HepG2 (cell line): ENCODE data around the gene CADM1. TPM values are rescaled to one million over a fixed set of nuclear protein-coding genes. Genes with fewer than 3 reads are reported as not detected.

Source experiments
- AGO1 ChIP-seq: fragments of 200-400 bp; formaldehyde crosslinking; IDR thresholded peaks from 2 replicates; pipeline ENCODE4 v1.6.1; 2017; ENCODE audit warnings: mild to moderate bottlenecking, low read depth, low read length, moderate library complexity; ENCODE audit not compliant: poor library complexity, severe bottlenecking
- ESRRA ChIP-seq: sonication (generic); formaldehyde crosslinking; IDR thresholded peaks from 2 replicates; pipeline ENCODE4 v1.5.1; 2020; ENCODE audit warnings: mild to moderate bottlenecking, low read depth, missing genetic modification reagents
- FOXK2 ChIP-seq: fragments of 450-650 bp; IDR thresholded peaks from 2 replicates; pipeline ENCODE4 v1.6.1; 2016
- NFKBIZ ChIP-seq: IDR thresholded peaks from 2 replicates; pipeline ENCODE4 v1.6.1; 2018; ENCODE audit warnings: missing genetic modification reagents, missing compliant biosample characterization
- NONO ChIP-seq, 2 experiments: fragments of 450-650 bp in 1 of 2; sonication (generic) in 1 of 2; formaldehyde crosslinking in 1 of 2; IDR thresholded peaks in 1 of 2; conservative IDR thresholded peaks in 1 of 2; 2 replicates each; pipeline versions ENCODE4 v1.6.1 to v1.8.0; 2017 to 2022; ENCODE audit warnings: mild to moderate bottlenecking in 1 of 2, missing genetic modification reagents in 1 of 2, moderate library complexity in 1 of 2
- REL ChIP-seq: sonication (generic); formaldehyde crosslinking; conservative IDR thresholded peaks from 2 replicates; pipeline ENCODE4 v1.8.0; 2022; ENCODE audit warnings: mild to moderate bottlenecking, missing genetic modification reagents, moderate library complexity
- SIX4 ChIP-seq: sonication (generic); formaldehyde crosslinking; IDR thresholded peaks from 2 replicates; pipeline ENCODE4 v1.4.0; 2020; ENCODE audit warnings: missing genetic modification reagents
- SPEN ChIP-seq: sonication (generic); formaldehyde crosslinking; IDR thresholded peaks from 2 replicates; pipeline ENCODE4 v1.5.1; 2020; ENCODE audit warnings: low read depth, mild to moderate bottlenecking, missing genetic modification reagents
- ZBTB42 ChIP-seq: sonication (generic); formaldehyde crosslinking; IDR thresholded peaks from 2 replicates; pipeline ENCODE4 v1.5.0; 2020; ENCODE audit warnings: mild to moderate bottlenecking, missing genetic modification reagents
- ZBTB7B ChIP-seq: sonication (generic); formaldehyde crosslinking; IDR thresholded peaks from 2 replicates; pipeline ENCODE4 v1.4.0; 2020; ENCODE audit warnings: missing genetic modification reagents
- ZNF224 ChIP-seq: sonication (generic); formaldehyde crosslinking; IDR thresholded peaks from 2 replicates; pipeline ENCODE4 v1.5.0; 2020; ENCODE audit warnings: mild to moderate bottlenecking, missing genetic modification reagents
- ZNF235 ChIP-seq: sonication (generic); formaldehyde crosslinking; IDR thresholded peaks from 2 replicates; pipeline ENCODE4 v1.8.1; 2023; ENCODE audit warnings: mild to moderate bottlenecking, missing genetic modification reagents, borderline replicate concordance
- ZNF253 ChIP-seq: sonication (generic); formaldehyde crosslinking; IDR thresholded peaks from 2 replicates; pipeline ENCODE4 v1.8.0; 2022; ENCODE audit warnings: mild to moderate bottlenecking, missing genetic modification reagents, borderline replicate concordance
- ZNF615 ChIP-seq: sonication (generic); formaldehyde crosslinking; IDR thresholded peaks from 2 replicates; pipeline ENCODE4 v1.5.0; 2020; ENCODE audit warnings: mild to moderate bottlenecking, missing genetic modification reagents, borderline replicate concordance
- ZNF616 ChIP-seq: sonication (generic); formaldehyde crosslinking; IDR thresholded peaks from 2 replicates; pipeline ENCODE4 v1.5.0; 2020; ENCODE audit warnings: low read depth, mild to moderate bottlenecking, missing genetic modification reagents
- ZNF773 ChIP-seq: sonication (generic); formaldehyde crosslinking; IDR thresholded peaks from 2 replicates; pipeline ENCODE4 v1.4.0; 2020; ENCODE audit warnings: missing genetic modification reagents, borderline replicate concordance
- ZNF792 ChIP-seq: IDR thresholded peaks from 2 replicates; pipeline ENCODE4 v1.6.1; 2016
- polyA plus RNA-seq, 8 experiments: library from polyadenylated mRNA; depleted of rRNA in 3 of 8; stranded (reverse) in 7 of 8; unstranded in 1 of 8; fragments of >200 nt; fragmentation: Illumina TruSeq in 4 of 8; extraction: Trizol in 4 of 8; gene quantifications; 2 replicates each; pipeline versions ENCODE4 v1.2.1 to v1.2.3, GENCODE V29; 2011 to 2016; ENCODE audit warnings: low read depth in 4 of 8, missing spikeins in 1 of 8, mixed read lengths in 1 of 8; ENCODE audit not compliant: insufficient read depth in 1 of 8
- total RNA-seq, 5 experiments: library from RNA; depleted of rRNA; stranded (reverse); fragments of >200 nt; fragmentation: Illumina TruSeq; extraction: Trizol; gene quantifications; 2 replicates each; pipeline ENCODE4 v1.2.3, GENCODE V29; 2016; ENCODE audit warnings: low read depth in 1 of 5
- TF ChIP-seq, protein P1 (sequence below): sonication (generic); formaldehyde crosslinking; IDR thresholded peaks from 2 replicates; pipeline ENCODE4 v1.8.1; 2023; ENCODE audit warnings: mild to moderate bottlenecking, missing genetic modification reagents
- TF ChIP-seq, protein P2 (sequence below): sonication (generic); formaldehyde crosslinking; IDR thresholded peaks from 2 replicates; pipeline ENCODE4 v1.4.0; 2020; ENCODE audit warnings: missing genetic modification reagents, borderline replicate concordance

Gene CADM1
- total and polyA plus RNA-seq, 2 of the 13 experiments (the other 11 are each of a cell fraction or from before 2014, with no cell fraction given) = 71.3 to 122 TPM

DNA sequence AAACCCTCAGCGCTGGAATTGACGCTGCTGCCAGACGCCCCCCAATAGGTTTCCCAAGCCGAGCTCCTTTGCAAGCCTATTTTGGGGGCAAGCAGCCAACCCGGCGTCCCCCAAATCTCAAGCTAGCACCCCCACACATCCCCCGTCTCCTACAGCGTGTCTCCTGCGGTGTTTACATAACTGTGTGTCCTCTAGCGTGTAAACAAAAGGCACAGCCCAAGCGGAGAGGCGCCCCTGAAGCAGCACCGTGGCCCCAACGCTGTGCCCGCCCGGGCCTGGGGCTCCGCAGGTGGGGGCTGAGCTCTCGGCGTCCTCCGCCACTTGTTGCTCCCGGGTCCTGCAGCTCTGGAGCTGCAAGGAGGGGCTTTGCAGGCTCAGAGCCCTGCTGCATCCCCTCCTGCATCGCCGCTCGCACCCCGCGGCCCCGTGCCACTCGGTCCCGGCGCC lies 1.6 kb downstream of the CADM1 start (continued):
- no peak for TF ChIP-seq ESRRA (CRISPR knock-in tag)
- 0 out of 2 replicates have a peak, but pooled peaks have one; percentile 3 for TF ChIP-seq ZNF773 (CRISPR knock-in tag)
- TF ChIP-seq, protein P1, sequence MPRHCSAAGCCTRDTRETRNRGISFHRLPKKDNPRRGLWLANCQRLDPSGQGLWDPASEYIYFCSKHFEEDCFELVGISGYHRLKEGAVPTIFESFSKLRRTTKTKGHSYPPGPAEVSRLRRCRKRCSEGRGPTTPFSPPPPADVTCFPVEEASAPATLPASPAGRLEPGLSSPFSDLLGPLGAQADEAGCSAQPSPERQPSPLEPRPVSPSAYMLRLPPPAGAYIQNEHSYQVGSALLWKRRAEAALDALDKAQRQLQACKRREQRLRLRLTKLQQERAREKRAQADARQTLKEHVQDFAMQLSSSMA = no peak
- TF ChIP-seq ZNF235 (CRISPR knock-in tag) = no peak
- TF ChIP-seq ZBTB42 = peak; percentile 46; the same call in 1 of the 2 replicates
- peak; percentile 56; the same call in 1 of the 2 replicates for TF ChIP-seq ZNF224 (CRISPR knock-in tag)
- TF ChIP-seq ZNF792 (CRISPR knock-in tag) = 0 out of 2 replicates have a peak, but pooled peaks have one; percentile 22
- TF ChIP-seq FOXK2 = no peak
- no peak for TF ChIP-seq SIX4 (CRISPR knock-in tag)
- TF ChIP-seq REL = 0 out of 2 replicates have a peak, but pooled peaks have one; percentile 55
- peak; percentile 49; the same call in 1 of the 2 replicates for TF ChIP-seq ZNF253 (CRISPR knock-in tag)
- TF ChIP-seq AGO1 = no peak
- TF ChIP-seq, protein P2, sequence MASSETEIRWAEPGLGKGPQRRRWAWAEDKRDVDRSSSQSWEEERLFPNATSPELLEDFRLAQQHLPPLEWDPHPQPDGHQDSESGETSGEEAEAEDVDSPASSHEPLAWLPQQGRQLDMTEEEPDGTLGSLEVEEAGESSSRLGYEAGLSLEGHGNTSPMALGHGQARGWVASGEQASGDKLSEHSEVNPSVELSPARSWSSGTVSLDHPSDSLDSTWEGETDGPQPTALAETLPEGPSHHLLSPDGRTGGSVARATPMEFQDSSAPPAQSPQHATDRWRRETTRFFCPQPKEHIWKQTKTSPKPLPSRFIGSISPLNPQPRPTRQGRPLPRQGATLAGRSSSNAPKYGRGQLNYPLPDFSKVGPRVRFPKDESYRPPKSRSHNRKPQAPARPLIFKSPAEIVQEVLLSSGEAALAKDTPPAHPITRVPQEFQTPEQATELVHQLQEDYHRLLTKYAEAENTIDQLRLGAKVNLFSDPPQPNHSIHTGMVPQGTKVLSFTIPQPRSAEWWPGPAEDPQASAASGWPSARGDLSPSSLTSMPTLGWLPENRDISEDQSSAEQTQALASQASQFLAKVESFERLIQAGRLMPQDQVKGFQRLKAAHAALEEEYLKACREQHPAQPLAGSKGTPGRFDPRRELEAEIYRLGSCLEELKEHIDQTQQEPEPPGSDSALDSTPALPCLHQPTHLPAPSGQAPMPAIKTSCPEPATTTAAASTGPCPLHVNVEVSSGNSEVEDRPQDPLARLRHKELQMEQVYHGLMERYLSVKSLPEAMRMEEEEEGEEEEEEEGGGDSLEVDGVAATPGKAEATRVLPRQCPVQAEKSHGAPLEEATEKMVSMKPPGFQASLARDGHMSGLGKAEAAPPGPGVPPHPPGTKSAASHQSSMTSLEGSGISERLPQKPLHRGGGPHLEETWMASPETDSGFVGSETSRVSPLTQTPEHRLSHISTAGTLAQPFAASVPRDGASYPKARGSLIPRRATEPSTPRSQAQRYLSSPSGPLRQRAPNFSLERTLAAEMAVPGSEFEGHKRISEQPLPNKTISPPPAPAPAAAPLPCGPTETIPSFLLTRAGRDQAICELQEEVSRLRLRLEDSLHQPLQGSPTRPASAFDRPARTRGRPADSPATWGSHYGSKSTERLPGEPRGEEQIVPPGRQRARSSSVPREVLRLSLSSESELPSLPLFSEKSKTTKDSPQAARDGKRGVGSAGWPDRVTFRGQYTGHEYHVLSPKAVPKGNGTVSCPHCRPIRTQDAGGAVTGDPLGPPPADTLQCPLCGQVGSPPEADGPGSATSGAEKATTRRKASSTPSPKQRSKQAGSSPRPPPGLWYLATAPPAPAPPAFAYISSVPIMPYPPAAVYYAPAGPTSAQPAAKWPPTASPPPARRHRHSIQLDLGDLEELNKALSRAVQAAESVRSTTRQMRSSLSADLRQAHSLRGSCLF (CRISPR knock-in tag) = no peak
- no peak for TF ChIP-seq ZNF615 (CRISPR knock-in tag)
- TF ChIP-seq ZNF616 (CRISPR knock-in tag) = no peak
- TF ChIP-seq NONO (IDR thresholded peaks at IDR 0.05) = no peak
- TF ChIP-seq NONO (CRISPR knock-in tag; conservative IDR thresholded peaks at IDR 0.05) = 0 out of 2 replicates have a peak, but pooled peaks have one; percentile 18
- 0 out of 2 replicates have a peak, but pooled peaks have one; percentile 19 for TF ChIP-seq SPEN (CRISPR knock-in tag)
- peak; percentile 26; the same call in 1 of the 2 replicates for TF ChIP-seq ZBTB7B (CRISPR knock-in tag)
- TF ChIP-seq NFKBIZ (CRISPR knock-in tag) = no peak
